Pons (tissue), 1 donor: Measurements from ENCODE around the gene MCTP2.
"Not testable (repeated sequence)": the region's sequence is repeated elsewhere in the genome, so short reads cannot be mapped to it uniquely, and the experiment has no call there.

Experiments
- DNase-seq: peaks from one replicate; pipeline ENCODE4 v3.0.0-alpha.2; 2016; ENCODE audit warnings: low spot score

Gene MCTP2

DNA sequence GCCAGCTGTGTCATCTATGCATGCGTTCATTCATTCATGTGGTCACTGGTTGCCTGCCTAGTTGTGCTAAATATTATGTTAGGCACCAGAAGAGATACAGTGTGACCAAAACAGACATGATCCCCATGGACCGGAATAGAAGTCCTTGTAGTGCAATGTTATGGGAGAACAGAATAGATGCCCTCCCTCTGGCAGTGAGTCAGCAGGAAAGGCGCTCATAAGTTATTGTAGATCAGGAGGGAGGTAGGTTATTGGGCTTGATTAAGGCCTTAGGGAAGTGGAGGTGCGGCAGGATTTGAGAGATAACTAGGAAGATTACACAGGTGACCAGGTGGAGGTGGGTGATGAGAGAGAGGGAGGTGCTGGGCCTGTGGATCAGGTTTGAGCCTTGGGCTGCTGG, 5.2 kb downstream of the MCTP2 start:
- DNase-seq = no peak

DNA sequence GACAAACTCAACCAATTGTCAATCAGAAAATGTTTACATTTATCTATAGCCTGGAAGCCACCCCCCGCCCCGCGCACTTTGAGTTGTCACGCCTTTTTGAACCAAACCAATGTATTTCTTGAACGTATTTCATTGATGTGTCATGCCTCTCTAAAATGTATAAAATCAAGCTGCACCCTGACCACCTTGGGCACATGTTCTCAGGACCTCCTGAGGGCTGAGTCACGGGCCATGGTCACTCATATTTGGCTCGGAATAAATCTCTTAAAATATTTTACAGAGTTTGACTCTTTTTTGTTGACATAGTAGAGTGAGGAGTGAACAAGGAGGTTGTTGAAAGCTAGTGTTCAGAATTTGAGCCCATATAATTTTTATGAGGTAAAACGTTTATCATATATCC, 6.5 kb downstream of the MCTP2 start:
- no peak for DNase-seq

DNA sequence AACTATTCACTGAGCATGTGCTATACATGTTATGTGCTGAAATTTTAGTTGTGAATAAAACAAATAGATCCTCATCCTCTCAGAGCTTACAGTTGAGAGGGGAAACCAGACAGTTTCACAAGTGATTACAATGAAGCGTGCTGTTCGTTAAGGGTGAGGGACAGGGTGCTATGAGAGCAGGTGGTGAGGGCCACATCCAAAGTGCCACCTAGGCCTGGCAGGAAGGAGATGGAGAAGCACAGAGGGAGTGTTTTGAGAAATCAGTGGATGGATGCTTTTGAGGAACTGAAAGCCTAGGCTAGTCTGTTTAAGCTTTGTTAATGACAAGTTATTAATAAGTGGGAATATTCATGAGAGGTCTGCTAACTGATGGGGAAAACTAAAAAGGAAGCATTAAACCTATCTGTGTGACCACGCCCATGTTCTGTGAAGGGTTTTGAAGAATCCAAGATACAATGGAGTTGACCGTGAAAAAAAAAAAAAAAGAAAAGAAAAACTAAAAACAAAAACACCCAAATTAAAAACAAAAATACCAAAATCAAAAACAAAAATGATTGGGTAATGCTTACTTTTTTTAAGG, 7.3 kb downstream of the MCTP2 start:
- DNase-seq = no peak

DNA sequence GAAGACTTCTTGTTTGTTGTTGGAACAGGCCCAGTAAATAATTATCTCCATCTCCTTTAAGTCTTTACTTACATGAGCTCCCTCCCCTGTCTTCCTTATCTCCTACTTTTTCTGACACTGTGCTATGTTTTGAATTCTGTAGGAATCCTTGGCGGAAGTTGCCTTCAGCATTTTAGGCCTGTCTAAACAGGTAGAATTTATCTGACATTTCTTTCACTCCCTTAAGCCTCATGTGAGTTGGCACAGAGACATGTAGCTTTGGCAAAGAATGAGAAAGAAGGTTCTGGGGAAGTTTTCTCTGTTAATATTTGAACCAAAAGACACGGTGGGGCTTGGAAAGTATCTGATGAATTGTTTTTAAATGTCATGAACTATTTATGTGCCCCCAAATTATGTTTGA, 8.1 kb downstream of the MCTP2 start:
- no peak for DNase-seq

DNA sequence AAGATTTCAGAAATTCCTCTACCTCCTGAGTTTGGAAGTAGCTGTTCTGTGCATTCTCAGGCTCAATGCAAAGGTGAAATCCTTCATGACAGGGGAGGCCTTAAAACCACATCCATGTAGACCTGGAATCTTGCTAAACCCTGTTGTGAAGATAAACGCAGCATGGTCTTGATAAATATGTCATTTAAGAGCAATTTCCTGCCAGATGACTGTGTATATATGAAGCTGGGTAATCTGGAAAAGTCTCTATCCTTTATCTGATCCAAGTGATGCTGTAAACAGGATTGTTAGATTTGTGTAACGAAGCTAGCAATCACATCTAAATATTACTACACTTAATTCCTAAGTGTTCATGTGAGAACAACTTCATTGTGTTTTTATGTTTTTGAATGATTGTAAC, 9.1 kb downstream of the MCTP2 start:
- no peak for DNase-seq

DNA sequence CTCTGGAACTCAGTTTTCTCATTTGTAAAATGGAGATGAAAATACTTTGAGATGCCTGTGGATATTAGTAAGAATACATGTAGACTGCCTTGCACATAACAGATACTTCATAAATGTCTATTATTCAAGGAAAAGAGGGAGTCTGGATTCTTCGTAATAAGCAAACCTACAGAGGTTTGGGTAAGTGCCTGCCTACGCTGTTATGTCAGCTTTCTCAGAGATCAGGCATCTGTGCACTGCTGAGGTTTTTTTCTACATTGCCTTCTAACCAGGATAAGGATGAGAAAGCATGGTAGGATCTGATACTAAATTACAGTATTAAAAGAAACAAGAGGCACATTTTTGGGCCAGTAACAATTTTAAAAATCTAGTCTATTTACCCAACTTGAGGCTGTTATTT, 10.9 kb downstream of the MCTP2 start:
- no peak for DNase-seq

DNA sequence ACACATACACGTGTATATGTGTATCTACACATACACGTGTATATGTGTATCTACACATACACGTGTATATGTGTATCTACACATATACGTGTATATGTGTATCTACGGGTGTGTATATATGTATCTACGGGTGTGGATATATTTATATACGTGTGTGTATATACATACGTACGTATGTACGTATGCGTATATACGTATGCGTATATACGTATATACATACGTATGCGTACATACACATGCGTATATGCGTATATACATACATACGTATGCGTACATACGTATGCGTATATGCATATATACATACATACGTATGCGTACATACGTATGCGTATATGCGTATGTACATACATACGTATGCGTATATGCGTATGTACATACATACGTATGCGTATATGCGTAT, 11.6 kb downstream of the MCTP2 start:
- not testable (repeated sequence) for DNase-seq

DNA sequence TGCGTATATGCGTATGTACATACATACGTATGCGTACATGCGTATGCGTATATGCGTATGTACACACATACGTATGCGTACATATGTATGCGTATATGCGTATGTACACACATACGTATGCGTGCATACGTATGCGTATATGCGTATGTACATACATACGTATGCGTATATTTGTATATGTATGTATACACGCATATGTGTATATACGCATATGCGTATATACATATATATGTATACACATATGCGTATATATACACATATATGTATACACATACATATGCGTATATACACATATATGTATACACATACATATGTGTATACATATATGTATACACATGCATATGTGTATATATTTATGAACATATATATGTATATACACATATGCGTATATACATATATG, 12.1 kb downstream of the MCTP2 start:
- DNase-seq = no peak

DNA sequence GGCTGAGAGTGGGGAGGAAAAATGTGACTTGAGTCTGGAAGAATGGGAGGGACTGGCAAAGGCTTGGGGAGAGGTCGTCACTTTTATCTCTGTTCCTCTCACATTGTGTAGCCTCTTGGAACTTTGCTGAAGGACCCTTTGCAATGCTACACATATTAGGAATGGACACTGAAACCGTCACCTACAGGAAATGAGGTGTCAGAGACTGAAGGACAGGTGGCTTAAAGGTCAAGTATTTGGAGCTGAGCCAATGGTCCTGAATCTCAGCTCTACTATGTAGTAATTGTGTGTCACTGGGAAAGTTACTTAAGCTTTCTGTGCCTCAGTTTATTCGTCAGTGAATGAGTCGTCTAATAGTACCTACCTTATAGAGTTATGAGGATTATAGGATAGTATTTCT, 14.7 kb downstream of the MCTP2 start:
- no peak for DNase-seq

DNA sequence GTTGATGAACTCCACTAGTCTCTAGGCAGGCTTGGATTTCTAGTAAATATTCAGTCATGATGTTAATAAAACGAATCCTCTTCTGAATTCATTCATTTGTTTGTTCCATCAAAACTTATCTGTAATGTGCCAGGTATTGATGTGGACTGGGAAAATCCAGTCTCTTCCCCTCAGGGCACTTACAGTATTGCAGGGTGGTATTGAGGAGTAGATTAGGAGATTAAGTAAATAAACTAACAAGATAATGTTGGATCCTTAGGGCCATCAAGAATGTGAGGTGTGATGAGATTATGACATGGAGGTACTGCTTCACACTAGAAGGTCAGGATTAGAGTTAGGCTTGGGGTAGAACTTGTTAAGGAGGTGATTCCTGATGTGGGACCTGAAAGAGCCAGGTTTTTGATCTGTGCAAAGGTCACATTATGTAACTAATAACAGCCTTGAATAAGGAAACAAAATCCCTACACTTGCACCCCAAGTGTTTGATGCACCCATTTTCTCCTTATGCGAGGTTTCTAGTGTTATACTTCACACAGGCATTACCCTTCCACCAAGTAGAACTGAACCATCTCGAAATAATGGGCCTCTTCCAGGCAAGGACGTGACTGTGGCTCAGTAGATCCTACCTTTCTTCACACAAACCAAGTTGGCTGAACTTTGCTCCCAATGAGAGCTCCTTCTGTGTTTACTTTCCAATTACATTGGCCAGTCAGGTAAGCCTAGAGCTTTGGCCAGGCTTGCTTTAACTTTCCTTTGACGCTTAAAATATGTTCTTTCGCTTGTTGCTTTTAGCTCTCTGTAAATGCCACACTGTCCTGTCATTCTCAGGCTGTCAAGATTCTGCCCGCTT, 16.7 kb downstream of the MCTP2 start:
- DNase-seq = no peak

DNA sequence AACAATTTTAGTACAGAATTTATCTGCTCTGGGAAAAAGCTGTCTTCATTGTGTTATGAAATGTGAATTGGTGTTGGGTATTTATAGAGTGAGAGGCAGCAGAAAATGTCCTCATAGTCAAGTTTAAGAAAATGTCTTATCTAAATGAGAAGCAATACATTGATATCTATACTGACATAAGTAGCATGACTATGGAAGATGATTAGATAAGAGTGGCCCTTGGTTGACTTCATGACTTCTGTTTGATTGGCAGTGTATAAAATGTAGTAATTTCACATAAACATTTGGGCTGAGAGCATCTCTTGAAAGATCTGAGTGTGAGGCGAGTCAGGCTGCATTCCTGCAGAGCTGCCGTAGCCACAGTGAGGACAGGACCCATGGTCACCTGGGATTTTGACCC, 19.4 kb downstream of the MCTP2 start:
- no peak for DNase-seq

DNA sequence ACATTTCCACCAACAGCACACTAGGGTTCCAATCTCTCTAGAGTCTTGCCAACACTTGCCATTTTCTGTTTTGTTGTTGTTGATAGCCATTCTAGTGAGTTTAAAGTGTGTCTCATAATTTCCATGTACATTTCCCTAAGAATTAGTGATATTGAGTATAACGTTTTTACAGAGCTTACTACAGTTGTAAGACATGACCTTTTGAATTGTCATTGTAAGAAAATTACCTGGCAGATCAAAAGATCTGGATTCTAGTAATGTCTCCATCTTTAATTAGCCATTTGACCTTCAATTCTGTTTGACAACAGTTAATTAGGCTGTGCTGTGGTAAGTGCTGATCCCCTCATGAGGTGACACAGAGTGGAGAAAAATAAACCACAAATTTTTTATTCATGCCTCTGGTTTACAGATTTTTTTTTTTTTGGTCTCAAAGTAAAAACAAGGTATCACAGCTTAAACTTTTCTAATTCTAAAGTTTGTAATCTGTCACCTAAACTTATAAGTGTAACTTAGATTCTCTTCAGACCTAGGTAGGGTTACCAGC, 20.9 kb downstream of the MCTP2 start:
- DNase-seq = no peak

DNA sequence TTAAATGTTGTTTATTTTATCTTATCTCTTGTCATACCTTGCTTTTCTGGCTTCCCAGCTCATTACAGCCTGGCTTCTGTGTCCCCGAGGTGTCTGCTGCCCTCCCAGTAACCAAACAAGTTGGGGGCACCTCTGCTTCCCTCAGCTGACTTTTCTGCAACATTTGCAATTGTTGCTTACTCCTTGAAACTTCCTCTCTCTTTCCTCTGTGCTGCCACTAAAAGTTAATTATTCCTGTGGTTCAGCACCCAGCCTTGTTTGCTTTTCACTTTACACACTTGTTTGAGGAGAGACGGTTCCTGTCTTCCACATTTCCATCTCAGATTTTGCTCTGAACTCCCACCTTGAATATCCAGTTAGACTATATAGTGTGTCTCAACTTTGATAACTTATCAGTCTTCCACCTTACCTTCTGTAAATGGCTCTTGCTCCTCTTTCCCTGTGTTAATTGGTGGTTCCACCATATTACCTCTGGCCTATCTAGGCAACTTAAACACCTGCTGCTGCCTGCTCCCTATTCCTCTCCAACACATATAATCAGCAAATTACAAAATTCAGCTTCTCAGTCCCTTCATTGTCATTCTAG, 21.6 kb downstream of the MCTP2 start:
- no peak for DNase-seq

DNA sequence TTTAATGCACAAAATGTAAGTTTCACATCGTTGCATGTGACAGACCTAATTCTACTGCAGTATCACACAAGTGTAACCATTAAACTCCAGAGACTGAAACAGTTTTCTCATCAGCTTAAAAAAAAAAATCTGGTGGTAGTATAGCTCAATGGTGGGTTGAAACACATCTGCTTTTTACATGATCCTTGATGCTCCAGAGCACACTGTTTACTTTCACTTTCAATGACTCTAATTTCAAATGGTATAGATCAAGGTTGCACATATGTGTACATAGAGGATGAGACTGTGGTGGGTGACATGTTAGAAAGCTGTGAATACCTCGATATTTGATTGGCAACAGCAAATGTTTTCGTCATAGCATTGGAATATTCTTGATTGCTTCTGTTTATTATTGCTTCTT, 22.4 kb downstream of the MCTP2 start:
- DNase-seq = no peak

DNA sequence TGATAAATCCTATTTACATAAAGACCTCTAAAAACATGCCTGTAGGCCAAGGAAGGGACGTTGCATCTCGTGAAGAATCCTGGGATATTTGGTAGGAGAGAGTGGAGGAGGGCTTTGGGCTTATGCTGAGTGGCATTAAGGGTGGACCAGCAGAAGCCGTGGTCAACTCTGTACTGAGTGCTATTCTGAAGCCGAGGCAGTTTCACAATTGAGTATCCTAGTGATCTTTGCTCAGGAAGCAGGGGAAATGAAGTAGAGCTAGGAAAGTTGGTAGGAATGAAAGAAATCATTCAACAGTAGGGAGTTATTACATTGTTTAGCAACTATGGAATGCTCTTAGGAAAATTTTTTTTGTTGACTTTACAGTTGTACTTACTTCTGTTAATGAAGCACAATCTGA, 24.2 kb downstream of the MCTP2 start:
- DNase-seq = no peak

DNA sequence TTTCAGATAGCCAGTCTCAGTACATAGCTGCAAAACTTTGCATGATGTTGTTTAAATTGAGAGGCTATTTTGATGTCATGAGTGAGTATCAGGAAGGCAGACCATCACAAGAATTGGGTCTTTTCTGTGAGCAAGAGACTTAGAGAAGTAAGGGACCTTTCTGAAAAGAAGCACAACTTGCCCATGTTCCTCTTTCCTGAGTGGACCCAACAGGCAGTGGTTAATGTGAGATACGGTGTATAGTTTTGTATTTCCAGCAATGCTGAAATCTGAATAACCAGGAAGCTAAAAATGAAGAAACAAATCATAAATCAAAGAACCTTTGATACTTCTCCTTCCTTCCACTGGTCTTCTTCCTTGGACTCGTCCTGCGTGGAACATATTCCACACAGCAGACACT, 25.1 kb downstream of the MCTP2 start:
- DNase-seq = no peak

DNA sequence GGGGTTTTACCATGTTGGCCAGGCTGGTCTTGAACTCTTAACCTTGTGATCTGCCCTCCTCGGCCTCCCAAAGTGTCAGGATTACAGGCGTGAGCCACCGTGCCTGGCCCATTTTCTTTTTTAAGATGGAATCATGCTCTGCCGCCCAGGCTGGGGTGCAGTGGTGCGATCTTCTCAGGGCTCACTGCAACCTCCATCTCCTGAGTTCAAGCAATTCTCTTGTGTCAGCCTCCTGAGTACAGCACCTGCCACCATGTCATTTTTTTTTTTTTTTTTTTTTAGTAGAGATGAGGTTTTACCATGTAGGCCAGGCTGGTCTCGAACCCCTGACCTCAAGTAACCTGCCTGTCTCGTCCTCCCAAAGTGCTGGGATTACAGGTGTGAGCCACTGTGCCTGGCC, 26.4 kb downstream of the MCTP2 start:
- DNase-seq = not testable (repeated sequence)

DNA sequence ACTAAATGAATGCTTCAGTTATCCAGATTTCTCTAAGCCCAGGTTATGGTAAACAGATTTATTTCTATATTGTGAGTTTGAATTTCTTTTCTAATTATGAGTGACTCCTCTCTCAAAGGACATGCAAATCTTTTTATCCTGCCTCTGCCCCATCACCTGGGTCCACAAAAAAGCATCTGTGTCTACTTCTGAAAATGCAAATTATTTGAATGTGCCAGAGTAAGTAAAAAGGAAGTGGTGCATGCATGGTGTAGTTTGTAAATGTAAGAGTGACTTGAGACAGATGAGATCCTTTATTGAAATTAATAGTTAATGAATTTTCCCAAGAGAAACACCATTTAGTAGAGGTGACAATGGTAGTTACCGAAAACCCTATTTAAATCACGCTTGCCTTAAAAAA, 26.9 kb downstream of the MCTP2 start:
- DNase-seq = no peak

DNA sequence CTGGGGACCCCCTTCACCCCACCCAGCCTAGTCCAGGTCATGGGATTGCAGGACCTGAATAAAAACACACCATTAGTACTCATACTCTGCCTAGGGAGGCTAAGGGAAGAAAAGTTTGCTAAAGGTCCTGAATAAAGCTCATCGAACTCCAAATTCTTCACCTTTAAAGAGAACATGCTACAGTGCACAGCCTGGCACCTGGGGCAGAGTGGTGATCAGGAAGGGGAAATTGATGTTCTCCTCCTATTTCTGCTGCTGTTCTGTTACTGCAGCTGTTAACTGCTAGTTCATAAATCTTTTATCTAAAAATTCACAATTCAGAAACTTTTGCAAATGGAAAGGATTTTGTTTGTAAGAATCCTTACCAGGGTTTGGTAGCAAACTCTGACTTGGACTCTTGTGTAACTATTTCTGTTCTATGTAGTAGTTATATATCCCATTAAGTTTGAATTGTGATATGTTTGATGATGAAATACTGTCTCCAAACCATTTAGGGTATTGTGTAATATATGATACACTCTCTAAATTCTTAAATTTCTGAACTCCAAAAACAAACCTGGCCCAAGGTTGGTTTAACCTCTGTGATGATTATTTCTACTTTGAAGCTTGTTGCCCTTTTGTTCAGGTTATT, 27.9 kb downstream of the MCTP2 start:
- DNase-seq = no peak

DNA sequence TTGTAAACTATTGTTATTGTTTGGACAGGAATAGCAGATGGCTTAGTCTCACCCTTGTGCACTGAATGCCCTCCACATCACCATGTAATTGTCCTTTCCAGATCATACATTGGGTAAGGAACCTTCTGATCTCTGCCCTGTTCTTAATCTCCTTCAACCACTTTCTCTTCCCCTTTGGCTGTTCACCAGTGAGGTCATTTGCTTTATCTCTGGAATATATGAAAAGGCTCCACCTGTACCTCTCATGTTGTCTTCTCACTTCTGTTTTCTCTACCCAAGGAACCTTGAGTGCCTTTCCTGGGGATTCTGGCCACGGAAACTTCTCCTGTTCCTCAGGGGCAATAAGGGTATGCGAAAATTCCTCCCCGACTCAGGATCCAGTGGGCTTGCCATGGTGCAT, 28.5 kb downstream of the MCTP2 start:
- DNase-seq = no peak

DNA sequence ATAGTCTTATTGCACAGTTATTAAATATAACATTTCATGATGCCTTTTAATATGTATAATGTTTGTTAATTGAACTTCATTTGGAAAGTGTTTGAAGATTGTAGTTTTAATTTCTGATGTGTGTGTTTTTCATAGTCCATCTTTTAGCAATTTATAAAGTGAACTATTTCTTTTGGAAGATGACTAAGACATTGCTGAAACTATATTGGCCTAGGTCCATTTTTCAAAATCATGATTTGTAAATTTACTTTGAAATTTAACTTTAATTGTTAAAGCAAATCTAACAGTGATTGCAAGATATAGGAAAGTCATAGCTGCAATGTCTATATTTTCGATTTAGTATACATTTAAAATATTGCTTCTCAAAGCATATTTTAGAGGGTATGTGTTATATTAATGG, 30.8 kb downstream of the MCTP2 start:
- no peak for DNase-seq

DNA sequence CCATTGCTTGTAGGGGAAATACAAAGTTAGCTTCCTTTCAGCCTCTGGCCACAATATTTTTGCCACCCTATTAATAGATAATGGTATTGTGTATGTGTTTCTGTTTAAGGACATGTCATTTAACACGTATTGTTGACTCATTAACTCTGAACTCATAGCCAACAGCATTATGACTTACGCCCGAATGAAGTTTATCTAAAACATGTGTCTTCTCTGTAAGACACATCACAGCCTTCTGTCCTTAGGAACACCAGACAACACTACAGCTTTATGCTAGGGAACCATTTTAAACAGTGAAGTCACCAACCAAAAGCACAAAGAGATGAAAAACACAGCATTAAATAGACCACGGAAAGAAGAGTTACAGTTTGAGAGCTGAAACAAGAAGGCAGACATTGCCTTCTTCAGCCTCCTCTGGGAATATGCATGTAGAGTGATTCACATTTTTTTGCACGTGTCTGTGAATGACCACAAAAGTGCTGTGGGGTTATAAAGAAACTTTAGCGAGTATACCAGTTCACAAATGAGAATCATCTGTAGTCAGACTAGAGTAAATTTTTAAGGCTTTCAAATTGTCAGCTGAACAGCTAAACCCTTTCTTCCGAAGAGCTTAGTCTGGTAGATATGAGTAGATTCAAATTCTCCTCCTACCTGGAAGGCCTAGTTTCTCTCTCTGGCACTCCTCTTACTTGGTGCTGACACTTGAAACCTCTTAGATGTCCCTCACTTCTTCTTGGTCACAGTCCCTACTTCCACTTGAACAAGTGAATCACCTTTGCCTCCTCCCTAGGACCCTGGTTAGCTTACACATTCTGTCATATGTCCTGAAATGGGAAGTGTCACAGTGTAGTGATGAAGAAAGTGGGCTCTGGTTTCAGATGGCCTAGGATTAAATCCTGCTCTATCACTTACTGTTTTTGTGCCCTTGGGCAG, 32.2 kb downstream of the MCTP2 start:
- no peak for DNase-seq
